DOHH2 (cell line): Measurements from ENCODE around the gene TVP23C.
"Not testable (repeated sequence)": the region's sequence is repeated elsewhere in the genome, so short reads cannot be mapped to it uniquely, and the experiment has no call there.

Source experiments
- H3F3A ChIP-seq: fragments of 200-600 bp; sonication (generic), shearing (Covaris generic); 2 replicates; pipeline ENCODE4 v1.6.0; 2016; ENCODE audit warnings: antibody characterized with exemption, mild to moderate bottlenecking; ENCODE audit not compliant: control insufficient read depth, insufficient read depth
- H3K27ac ChIP-seq: fragments of 200-600 bp; sonication (generic); 2 replicates; pipeline ENCODE4 v1.5.1; 2014; ENCODE audit warnings: low read depth, mild to moderate bottlenecking, low read length, moderate library complexity
- H3K27me3 ChIP-seq: fragments of 200-600 bp; sonication (generic); 2 replicates; pipeline ENCODE4 v1.6.1; 2014; ENCODE audit warnings: mild to moderate bottlenecking, low read length, mixed read lengths; ENCODE audit not compliant: control insufficient read depth
- H3K36me3 ChIP-seq: fragments of 200-600 bp; sonication (generic); 2 replicates; pipeline ENCODE4 v1.6.1; 2014; ENCODE audit warnings: mild to moderate bottlenecking, low read length, moderate library complexity, mixed read lengths; ENCODE audit not compliant: control insufficient read depth
- H3K4me1 ChIP-seq: fragments of 200-600 bp; sonication (generic); 2 replicates; pipeline ENCODE4 v1.6.1; 2014; ENCODE audit warnings: mild to moderate bottlenecking, low read length, mixed read lengths; ENCODE audit not compliant: control insufficient read depth
- H3K4me2 ChIP-seq: fragments of 200-600 bp; sonication (generic); 2 replicates; pipeline ENCODE4 v1.6.0; 2014; ENCODE audit warnings: mild to moderate bottlenecking, low read length, moderate library complexity
- H3K4me3 ChIP-seq: fragments of 200-600 bp; sonication (generic); 2 replicates; pipeline ENCODE4 v1.5.1; 2014; ENCODE audit warnings: mild to moderate bottlenecking, low read length, mixed read lengths
- H3K79me2 ChIP-seq: fragments of 200-600 bp; sonication (generic); 2 replicates; pipeline ENCODE4 v1.6.1; 2014; ENCODE audit warnings: mild to moderate bottlenecking, low read length, mixed read lengths; ENCODE audit not compliant: control insufficient read depth
- H3K9me2 ChIP-seq: fragments of 200-600 bp; sonication (generic); replicated peaks from 2 replicates; pipeline ENCODE4 v1.6.1; 2014; ENCODE audit warnings: mild to moderate bottlenecking, low read length, mixed read lengths; ENCODE audit not compliant: control insufficient read depth
- H3K9me3 ChIP-seq: fragments of 200-600 bp; sonication (generic); 2 replicates; pipeline ENCODE4 v1.6.1; 2014; ENCODE audit warnings: antibody characterized with exemption, low read length, mixed read lengths; ENCODE audit not compliant: control insufficient read depth, insufficient read depth
- H4K20me1 ChIP-seq: fragments of 200-600 bp; sonication (generic); 2 replicates; pipeline ENCODE4 v1.6.0; 2014; ENCODE audit warnings: low read depth, mild to moderate bottlenecking, antibody characterized with exemption, low read length, moderate library complexity; ENCODE audit not compliant: control insufficient read depth, insufficient read depth
- CTCF ChIP-seq: fragments of 200-600 bp; sonication (generic); IDR thresholded peaks from one replicate; pipeline ENCODE4 v1.5.1; 2014; ENCODE audit warnings: antibody characterized with exemption, mild to moderate bottlenecking, low read depth, low read length; ENCODE audit not compliant: poor library complexity, severe bottlenecking
- EZH2phosphoT487 ChIP-seq: fragments of 200-600 bp; sonication (generic); IDR thresholded peaks from 2 replicates; pipeline ENCODE4 v1.6.1; 2017; ENCODE audit warnings: borderline replicate concordance, mild to moderate bottlenecking, antibody characterized with exemption, low read length, moderate library complexity, mixed read lengths

The TVP23C gene

GRCh38 chr17:15507001-15507400 is 56.3 kb downstream of the TVP23C start:
- no peak for TF ChIP-seq CTCF
- TF ChIP-seq EZH2phosphoT487 = no peak
- Histone ChIP-seq H4K20me1 (no peaks in the 10 kb centered on the region), H3K36me3 (no peaks in the 10 kb centered on the region), H3K9me2 (no peaks in the 10 kb centered on the region), H3K4me3 (no peak overlapping the region), H3K4me1 (peaks cover 10% of the 10 kb centered on the region), H3K27me3 (no peaks in the 10 kb centered on the region), H3K79me2 (no peaks in the 10 kb centered on the region), H3K4me2 (no peak overlapping the region), H3K9me3 (no peaks in the 10 kb centered on the region), H3F3A (no peaks in the 10 kb centered on the region), H3K27ac (no peak overlapping the region)

- H3K9me3 ChIP-seq, H3K9me2 ChIP-seq, H3K4me2 ChIP-seq, H3F3A ChIP-seq, H3K27me3 ChIP-seq, H3K4me1 ChIP-seq, H4K20me1 ChIP-seq, H3K4me3 ChIP-seq, H3K27ac ChIP-seq, H3K79me2 ChIP-seq, H3K36me3 ChIP-seq: not testable (repeated sequence)
These were observed 57.6 kb downstream of the TVP23C start for GRCh38 chr17:15505708-15506107.

- Histone ChIP-seq H3K9me3 (no peaks in the 10 kb centered on the region), H3K4me2 (no peak overlapping the region)
These were observed 59.6 kb downstream of the TVP23C start for GRCh38 chr17:15503731-15504130.

More at GRCh38 chr17:15503731-15504130, 59.6 kb downstream of the TVP23C start:
- no peak overlapping the region for H3K27ac ChIP-seq
- no peaks in the 10 kb centered on the region for H3K79me2 ChIP-seq
- no peaks in the 10 kb centered on the region for H4K20me1 ChIP-seq
- TF ChIP-seq CTCF (no peak), EZH2phosphoT487 (no peak)
- no peaks in the 10 kb centered on the region for H3K27me3 ChIP-seq
- no peaks in the 10 kb centered on the region for H3F3A ChIP-seq
- no peaks in the 10 kb centered on the region for H3K36me3 ChIP-seq
- peaks cover 10% of the 10 kb centered on the region for H3K4me1 ChIP-seq
- no peaks in the 10 kb centered on the region for H3K9me2 ChIP-seq
- H3K4me3 ChIP-seq = no peak overlapping the region
